ENCODE measurements around the gene ZNF275. TPM values are rescaled to one million over a fixed set of nuclear protein-coding genes. Genes with fewer than 3 reads are reported as not detected.

The ZNF275 gene, protein sequence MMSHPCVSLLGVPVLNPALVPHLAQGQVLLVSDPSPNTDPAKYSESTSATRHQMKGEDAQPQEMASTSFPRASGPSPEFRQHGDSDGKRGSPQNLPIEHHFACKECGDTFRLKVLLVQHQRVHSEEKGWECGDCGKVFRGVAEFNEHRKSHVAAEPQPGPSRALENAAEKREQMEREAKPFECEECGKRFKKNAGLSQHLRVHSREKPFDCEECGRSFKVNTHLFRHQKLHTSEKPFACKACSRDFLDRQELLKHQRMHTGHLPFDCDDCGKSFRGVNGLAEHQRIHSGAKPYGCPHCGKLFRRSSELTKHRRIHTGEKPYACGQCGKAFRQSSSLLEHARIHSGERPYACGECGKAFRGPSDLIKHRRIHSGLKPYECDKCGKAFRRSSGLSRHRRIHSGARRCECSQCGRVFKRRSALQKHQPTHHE
- total RNA-seq = 13.8 TPM

DNA sequence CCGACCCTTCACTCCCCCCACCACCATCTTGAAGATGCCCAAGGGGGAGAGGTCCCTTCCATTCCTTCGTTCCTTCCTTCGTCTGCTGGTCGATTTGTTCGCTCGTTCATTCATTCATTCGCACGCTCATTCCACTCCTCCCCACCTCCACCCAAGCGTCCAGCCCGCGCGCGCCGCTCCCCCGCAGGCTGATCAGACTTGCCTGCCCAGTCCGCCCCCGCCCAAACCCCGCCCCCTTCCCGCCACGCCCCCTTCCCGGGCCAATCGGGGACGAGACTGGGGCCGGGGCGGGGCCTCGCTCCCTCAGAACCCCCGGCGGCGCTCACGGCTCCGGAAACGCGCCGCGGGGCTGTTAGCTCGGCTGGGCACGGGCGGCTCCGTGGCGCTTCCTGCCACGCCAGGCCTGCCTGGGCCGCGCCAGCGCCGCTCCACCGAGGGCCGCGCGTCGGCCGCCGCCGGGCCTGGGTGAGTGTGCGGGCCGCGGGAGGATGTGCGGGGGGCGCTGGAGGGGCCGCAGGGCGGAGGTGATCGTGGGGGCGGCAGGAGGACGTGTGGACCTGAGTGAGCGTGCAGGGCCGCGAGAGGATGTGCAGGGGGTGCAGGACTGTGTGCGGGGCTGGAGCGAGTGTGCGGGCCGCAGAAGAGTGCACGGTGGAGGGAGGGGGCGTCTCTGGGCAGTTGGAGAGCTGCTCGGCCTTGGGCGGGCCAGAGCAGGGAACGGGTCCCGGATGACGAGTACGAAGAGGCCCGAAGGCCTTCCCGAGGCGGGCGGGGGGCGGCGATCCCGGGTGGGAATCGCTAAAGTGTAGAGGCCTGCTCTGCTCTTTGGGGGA lies at the start of gene ZNF275:
Gene ZNF275 (plus strand): TSS at position 333 of the 833 bp plus-strand sequence. CDS start 2,527 bp downstream, outside the sequence.

DNA sequence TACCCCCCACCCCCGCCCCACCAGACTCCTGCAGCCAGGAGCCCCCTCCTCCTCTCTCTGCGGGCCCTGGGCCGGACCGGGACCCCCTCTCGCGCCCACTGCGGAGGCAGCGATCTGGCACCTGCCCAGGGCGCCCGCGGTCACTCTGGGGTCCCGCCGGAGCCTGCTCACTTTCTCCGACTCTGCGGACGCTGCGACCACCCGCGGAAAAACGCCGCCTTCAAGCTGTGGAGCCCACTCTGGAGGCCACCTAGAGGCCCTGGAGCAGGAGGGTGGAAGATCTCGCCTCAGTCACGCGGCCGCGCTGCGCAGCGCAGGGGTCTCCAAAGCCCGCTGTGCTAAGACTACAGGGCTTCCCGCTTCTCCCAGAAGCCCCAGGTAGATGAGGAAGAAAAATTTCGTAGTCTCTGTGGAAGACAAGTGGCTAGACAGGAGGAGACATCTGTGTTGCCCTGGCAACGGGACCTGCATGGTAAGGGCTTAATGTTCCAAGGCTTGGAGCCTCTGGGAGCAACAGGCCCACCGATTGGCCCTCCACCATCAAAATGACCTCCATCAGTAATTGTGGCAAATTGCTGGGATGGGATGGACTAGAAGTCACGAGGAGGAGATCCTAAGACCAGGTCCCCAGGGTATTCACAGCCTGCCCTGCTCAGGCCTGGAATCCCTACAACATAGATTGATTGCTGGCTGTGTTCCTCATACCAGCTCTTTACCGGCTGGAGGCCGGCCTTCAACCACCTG lies 12.4 kb upstream of the ZNF275 start, which contains the start of gene PNMA6F:
Gene PNMA6F (minus strand): TSS at position 387 of the 744 bp plus-strand sequence. CDS start 1,093 bp downstream, outside the sequence.

GRCh38 chrX:153401133-153401764 lies 67.3 kb downstream of the ZNF275 start, which contains the start of gene PNMA6E:
PNMA6E (minus strand) TSS chrX:153401350; CDS start chrX:153398849, 2,501 bp downstream.

Small RNA genes lying within 50 kb of the gene (small RNA-seq; reads per million reads assigned to genes)
- not detected for gene AC152007.1 (ENCODE audit: low replicate concordance)

Other genes with a start within 250 kb of the ZNF275 start
- gene MAGEA1, start 154.9 kb upstream of the ZNF275 start, total RNA-seq = not detected
- gene PNMA6F, start 12.4 kb upstream of the ZNF275 start, total RNA-seq = not detected
- not detected for gene PNMA6E, start 67.2 kb downstream of the ZNF275 start, total RNA-seq
- 1.9 TPM for gene ZFP92, start 77.3 kb downstream of the ZNF275 start, total RNA-seq
- 1.9 TPM for gene TREX2, start 111.9 kb downstream of the ZNF275 start, total RNA-seq
- gene HAUS7, start 136.4 kb downstream of the ZNF275 start, total RNA-seq = 11.0 TPM
- 4.7 TPM for gene BGN, start 160.8 kb downstream of the ZNF275 start, total RNA-seq
- gene ATP2B3, start 183.5 kb downstream of the ZNF275 start, total RNA-seq = 11.6 TPM